Measurements from ENCODE around the gene GPRIN1. TPM values are rescaled to one million over a fixed set of nuclear protein-coding genes. Genes with fewer than 3 reads are reported as not detected.
A peak's percentile ranks its signal among the peaks of the same experiment; 100 is the strongest.

The GPRIN1 gene
- total and polyA plus RNA-seq, 8 donors = 0.23 to 3.2 (median 0.58) TPM

DNA sequence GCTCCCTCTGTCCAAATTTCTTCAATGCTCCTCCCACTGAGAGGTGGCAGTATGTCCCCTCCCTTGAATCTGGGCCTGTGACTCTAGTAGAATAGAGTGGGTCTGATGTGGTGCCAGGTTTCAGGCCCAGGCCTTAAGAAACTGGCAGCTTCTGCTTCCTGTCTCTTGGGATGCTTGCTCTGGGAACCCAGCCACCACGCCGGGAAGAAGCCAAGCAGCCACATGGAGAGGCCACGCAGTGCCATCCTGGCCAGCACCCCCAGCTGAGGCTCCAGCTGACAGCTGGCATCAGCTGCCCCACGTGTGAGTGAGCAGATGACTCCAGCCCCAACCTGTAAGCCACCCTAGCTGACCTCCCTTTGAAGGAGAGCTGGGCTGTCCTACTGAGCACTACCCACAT, 30.0 kb upstream of the GPRIN1 start:
- FAIRE-seq (no peak), ATAC-seq (peak in 3 of 4 donors; percentile 40 to 71 (median 56)), DNase-seq (peak in 1 of 6 donors; percentile 56)
- no peak overlapping the region for H3K27ac ChIP-seq
- no peak overlapping the region for H3K4me3 ChIP-seq
- H3K27me3 ChIP-seq = no peaks in the 10 kb centered on the region
- no peaks in the 10 kb centered on the region for H3K9me3 ChIP-seq
- H3K4me1 ChIP-seq = no peaks in the 10 kb centered on the region
- TF ChIP-seq, protein P1, sequence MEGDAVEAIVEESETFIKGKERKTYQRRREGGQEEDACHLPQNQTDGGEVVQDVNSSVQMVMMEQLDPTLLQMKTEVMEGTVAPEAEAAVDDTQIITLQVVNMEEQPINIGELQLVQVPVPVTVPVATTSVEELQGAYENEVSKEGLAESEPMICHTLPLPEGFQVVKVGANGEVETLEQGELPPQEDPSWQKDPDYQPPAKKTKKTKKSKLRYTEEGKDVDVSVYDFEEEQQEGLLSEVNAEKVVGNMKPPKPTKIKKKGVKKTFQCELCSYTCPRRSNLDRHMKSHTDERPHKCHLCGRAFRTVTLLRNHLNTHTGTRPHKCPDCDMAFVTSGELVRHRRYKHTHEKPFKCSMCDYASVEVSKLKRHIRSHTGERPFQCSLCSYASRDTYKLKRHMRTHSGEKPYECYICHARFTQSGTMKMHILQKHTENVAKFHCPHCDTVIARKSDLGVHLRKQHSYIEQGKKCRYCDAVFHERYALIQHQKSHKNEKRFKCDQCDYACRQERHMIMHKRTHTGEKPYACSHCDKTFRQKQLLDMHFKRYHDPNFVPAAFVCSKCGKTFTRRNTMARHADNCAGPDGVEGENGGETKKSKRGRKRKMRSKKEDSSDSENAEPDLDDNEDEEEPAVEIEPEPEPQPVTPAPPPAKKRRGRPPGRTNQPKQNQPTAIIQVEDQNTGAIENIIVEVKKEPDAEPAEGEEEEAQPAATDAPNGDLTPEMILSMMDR (IDR thresholded peaks at IDR 0.05) = no peak
- intact Hi-C loops (cut with DNase I) = no loop called here
- WGBS, 2 donors = 59 to 70% methylated on average over 4 of the region's 4 CpGs
- no peaks in the 10 kb centered on the region for H3K36me3 ChIP-seq

DNA sequence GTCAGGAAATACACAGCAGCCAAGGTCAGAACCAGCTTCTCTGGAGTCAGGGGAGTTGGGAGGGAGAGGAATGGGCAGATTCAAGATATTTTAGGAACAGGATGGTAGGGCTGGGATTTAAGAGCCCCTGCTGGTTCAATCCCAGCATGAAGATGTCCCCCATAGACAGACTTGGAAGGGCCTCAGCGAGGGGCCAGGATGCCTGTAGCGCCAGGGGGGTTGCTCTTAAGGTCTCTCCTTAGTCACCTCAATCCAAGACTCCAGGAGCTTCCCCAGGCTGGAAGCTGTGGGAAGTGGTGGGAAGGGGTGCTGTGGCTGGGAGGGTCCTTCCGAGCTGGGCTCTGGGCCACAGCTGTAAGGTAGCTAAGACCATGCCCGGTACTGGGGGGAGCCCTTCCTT, 29.3 kb upstream of the GPRIN1 start:
- intact Hi-C loops (cut with DNase I) = no loop called here
- Histone ChIP-seq H3K36me3 (no peaks in the 10 kb centered on the region), H3K27me3 (no peaks in the 10 kb centered on the region), H3K9me3 (no peaks in the 10 kb centered on the region), H3K27ac (no peak overlapping the region), H3K4me1 (no peaks in the 10 kb centered on the region), H3K4me3 (no peak overlapping the region)
- FAIRE-seq = no peak
- TF ChIP-seq, protein P1 (IDR thresholded peaks at IDR 0.05) = no peak
- WGBS, 2 donors = 40 to 42% methylated on average over 4 of the region's 4 CpGs
- no peak for ATAC-seq
- no peak for DNase-seq

- no peak for DNase-seq
- Histone ChIP-seq H3K36me3 (no peaks in the 10 kb centered on the region), H3K9me3 (no peaks in the 10 kb centered on the region), H3K27me3 (no peaks in the 10 kb centered on the region), H3K4me1 (no peaks in the 10 kb centered on the region), H3K4me3 (no peak overlapping the region), H3K27ac (no peak overlapping the region)
- ATAC-seq = no peak
- 87 to 92% methylated on average over 3 of the region's 3 CpGs for WGBS, 2 donors
- TF ChIP-seq, protein P1 (IDR thresholded peaks at IDR 0.05) = no peak
- FAIRE-seq = no peak
- intact Hi-C loops (cut with DNase I) = no loop called here
These were observed 28.5 kb upstream of the GPRIN1 start for GRCh38 chr5:176638437-176638836.

- WGBS, 2 donors = 48 to 63% methylated on average over 4 of the region's 4 CpGs
- H3K4me3 ChIP-seq = no peak overlapping the region
- intact Hi-C loops (cut with DNase I) = no loop called here
- no peaks in the 10 kb centered on the region for H3K27me3 ChIP-seq
- DNase-seq (no peak), FAIRE-seq (no peak), ATAC-seq (no peak)
- TF ChIP-seq, protein P1 (IDR thresholded peaks at IDR 0.05) = no peak
- no peak overlapping the region for H3K27ac ChIP-seq
- no peaks in the 10 kb centered on the region for H3K9me3 ChIP-seq
- no peaks in the 10 kb centered on the region for H3K36me3 ChIP-seq
- no peaks in the 10 kb centered on the region for H3K4me1 ChIP-seq
These were observed 27.6 kb upstream of the GPRIN1 start for GRCh38 chr5:176637556-176637955.

GRCh38 chr5:176636426-176636825, 26.5 kb upstream of the GPRIN1 start:
- intact Hi-C loops (cut with DNase I) = no loop called here
- Histone ChIP-seq H3K9me3 (no peaks in the 10 kb centered on the region), H3K36me3 (no peaks in the 10 kb centered on the region), H3K27ac (no peak overlapping the region), H3K4me1 (no peaks in the 10 kb centered on the region), H3K4me3 (no peak overlapping the region), H3K27me3 (no peaks in the 10 kb centered on the region)
- FAIRE-seq (no peak), DNase-seq (no peak), ATAC-seq (no peak)
- 41 to 44% methylated on average over 9 of the region's 9 CpGs for WGBS, 2 donors
- TF ChIP-seq, protein P1 (IDR thresholded peaks at IDR 0.05) = no peak
